Activated CD8-positive, alpha-beta memory T cell treated with anti-CD3 and anti-CD28 coated beads, Interleukin-2, amount 50 U/mL, for 24 hours (primary cell): ENCODE data around the gene SERGEF.

Experiments
- DNase-seq: peaks from one replicate; pipeline ENCODE4 v3.0.0-alpha.2; 2020; ENCODE audit errors: extremely low read depth

SERGEF gene

GRCh38 chr11:17952487-17952886 is 60.4 kb downstream of the SERGEF start:
- DNase-seq = no peak

GRCh38 chr11:17951685-17952388 is 61.0 kb downstream of the SERGEF start:
- no peak for DNase-seq

- no peak for DNase-seq
Observed at GRCh38 chr11:17950644-17951043, 62.2 kb downstream of the SERGEF start.

GRCh38 chr11:17948296-17948695 is 64.6 kb downstream of the SERGEF start:
- DNase-seq = no peak

DNA sequence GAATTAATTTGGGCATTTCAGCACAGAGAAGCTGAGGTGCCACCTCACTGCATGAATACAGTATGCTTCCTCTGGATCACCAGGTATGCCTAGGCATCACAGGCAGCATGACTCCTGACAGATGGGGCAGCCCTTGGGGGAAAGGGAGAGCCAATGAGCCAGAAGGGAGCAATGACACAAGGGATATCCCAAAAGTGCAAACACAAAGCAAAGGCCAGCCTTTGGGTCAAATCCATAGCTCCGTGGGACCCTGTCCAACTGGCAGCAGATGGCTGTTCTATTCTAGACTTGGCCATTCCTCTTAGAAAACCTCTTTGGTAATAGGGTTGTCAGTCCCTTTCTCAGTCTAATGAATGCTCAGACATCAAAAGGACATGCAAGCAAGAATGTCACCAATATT is 73.3 kb downstream of the SERGEF start:
- DNase-seq = no peak

GRCh38 chr11:17936790-17937189 is 76.1 kb downstream of the SERGEF start:
- DNase-seq = no peak

DNA sequence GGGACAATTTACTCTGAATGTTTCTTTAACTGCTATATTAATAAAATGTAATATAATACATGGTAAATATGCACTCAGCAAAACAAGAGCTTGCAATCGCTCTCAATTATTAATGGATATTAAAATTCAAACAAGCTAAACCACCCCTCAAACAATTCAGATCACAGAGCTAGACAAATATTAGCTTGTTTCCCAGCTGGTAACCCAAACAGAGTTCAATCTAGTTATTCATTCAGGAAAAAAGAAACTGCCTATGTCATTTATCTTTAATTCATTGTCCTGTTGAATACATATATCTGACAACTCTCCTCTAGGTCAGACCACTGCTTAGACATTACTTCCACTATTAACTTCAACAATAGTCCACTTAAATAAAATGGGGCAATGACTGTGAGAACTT is 78.7 kb downstream of the SERGEF start:
- no peak for DNase-seq

- no peak for DNase-seq
Observed at GRCh38 chr11:17933708-17934107, 79.1 kb downstream of the SERGEF start.

DNA sequence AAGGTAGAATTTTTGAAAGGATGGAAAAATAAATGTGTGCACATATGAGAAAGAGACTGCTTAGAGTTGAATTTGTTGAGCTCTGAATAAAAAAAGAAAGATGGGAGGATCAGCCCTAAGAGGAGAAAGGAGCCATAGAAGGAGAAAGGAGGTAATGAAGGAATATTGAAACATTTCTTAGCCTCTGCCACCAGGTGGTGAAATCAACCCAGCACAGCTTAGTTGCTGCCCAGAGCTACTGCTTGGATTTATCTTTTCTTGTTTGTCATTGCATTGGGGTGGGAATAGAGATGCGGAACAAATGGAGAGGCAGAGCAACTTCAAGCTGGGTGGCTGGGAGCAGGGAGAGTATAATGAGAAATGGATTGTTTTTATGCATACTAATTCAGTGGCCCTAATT is 80.4 kb downstream of the SERGEF start:
- DNase-seq = no peak

DNA sequence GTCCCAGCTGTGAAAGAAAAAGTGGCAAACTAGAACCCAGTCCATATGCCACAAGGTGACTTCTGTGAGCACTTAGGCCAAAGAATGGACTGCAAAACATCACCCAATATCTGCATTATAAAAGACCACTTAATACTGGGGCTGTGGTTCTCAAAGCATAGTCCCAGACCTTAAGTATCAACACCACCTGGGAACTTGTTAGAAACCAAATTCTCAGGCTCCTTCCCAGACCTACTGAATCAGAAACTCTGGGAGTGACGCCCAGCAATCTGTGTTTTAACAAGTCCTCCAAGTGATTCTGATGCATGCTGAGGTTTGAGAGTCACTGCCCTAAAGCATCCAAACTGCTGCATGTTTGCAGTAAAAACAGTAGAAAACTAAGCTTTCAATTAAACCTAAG is 81.3 kb downstream of the SERGEF start:
- DNase-seq = no peak

DNA sequence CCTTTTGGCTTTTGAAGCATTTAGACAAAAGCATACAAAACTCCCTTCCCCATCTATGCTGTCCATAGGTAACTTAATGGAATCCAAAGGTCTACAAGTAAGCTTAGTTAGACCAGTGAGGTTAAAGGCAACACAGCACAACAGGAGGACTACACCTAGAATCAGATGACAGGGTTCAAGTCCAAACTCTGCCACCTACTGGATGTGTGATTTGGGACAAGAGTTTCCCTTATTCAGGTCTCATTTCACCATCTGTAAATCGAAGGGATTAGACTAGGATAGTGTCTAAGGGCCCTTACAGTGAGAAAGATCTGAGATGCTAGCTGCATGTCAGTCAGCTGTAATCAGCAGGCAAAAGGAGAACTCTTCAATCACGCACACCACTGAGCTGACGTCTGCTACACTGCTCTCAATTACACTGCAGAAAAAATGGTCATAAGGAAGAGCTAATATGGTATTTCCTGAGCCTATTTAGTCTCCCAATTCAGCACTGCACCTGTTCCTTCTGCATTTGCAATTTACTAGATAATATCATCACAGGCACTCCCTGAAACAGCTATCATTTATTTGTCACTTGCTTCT is 82.2 kb downstream of the SERGEF start:
- DNase-seq = no peak

GRCh38 chr11:17929171-17929570 is 83.7 kb downstream of the SERGEF start:
- no peak for DNase-seq

DNA sequence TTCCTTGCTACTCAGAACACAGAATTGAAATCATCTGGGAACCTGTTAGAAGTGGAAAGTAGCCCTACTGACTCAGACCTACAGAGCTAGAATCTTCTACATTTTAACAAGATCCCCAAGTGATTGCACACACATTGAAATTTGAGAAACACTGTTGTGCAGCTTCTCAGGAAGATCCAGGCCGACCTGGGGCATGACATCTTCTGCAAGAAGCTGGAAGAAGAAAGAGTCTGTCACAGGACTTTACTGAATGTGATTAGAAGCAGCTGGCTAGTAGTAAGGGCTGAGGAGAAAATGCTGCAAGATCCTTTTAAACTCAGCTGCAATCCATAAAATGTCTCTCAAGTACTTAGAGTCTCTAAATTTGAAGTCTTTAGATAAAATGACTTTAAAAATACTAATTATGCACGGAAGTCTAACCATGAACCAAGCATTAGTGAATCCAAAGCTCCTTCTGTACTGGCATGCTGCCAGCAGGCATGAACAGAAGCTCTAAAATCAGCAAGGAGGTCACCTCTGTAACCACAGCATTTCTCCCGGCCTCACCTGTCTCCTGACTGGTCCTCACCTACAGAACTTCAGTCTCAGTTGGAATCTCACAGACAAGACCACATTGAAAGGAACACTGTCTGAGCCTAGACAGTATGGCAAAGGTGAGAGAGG is 85.0 kb downstream of the SERGEF start:
- no peak for DNase-seq

GRCh38 chr11:17927041-17927440 is 85.8 kb downstream of the SERGEF start:
- DNase-seq = no peak

DNA sequence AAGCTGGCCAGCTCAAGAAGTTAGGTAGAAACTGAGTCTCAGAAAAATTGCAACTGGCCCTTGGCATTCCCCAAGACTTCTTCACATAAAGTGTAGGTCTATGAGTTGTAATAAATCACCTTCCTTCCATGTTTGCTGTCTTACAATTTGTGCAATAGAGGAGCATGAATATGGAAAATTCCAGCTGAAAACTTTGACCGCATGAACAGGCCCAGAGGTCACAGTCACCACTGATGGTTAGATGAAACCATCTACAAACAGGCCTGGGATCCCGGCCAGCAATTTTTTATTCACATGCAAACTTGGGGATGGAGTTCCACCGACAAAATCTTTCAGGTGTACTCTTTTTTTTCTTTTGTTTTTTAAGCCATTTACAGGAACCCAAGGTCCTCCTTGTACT is 88.1 kb downstream of the SERGEF start:
- DNase-seq = no peak

DNA sequence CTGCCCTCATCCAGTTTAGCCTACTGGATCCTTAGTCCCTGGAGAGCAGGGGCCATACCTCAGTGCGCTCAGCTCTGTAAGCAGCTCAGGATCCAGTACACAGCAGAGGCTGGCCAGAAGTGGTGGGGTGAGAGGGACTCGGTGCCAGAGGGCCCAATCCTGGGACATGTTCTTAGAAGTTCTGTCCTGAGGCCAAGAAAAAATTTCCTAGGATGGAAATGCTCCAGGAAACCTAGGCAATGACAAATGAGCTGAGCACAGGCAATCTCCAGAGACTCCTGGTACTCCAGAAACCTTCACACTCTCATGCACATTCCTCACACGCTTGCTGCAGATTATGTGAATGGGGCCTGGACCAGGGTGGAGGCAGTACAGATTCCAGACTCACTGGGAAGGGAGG is 89.6 kb downstream of the SERGEF start:
- no peak for DNase-seq

DNA sequence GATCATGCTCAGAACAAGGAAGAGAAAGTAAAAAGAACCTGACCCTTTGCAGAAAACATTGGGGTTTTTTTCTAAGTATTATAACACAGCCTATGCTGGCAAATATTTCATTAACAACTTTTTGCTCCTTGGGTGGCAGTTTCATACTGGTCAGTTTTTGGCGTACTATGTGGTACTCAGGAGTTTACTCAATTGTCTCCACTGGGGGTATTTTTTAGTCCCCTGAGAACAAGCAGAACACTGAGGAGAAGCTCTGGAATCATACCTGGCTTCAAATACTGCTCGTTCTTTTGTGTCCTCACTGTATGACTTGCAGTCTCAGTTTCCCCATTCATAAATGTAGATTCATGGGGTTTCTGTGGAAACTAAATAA is 90.4 kb downstream of the SERGEF start:
- DNase-seq = no peak

GRCh38 chr11:17921659-17922415 is 91.0 kb downstream of the SERGEF start:
- DNase-seq = no peak

DNA sequence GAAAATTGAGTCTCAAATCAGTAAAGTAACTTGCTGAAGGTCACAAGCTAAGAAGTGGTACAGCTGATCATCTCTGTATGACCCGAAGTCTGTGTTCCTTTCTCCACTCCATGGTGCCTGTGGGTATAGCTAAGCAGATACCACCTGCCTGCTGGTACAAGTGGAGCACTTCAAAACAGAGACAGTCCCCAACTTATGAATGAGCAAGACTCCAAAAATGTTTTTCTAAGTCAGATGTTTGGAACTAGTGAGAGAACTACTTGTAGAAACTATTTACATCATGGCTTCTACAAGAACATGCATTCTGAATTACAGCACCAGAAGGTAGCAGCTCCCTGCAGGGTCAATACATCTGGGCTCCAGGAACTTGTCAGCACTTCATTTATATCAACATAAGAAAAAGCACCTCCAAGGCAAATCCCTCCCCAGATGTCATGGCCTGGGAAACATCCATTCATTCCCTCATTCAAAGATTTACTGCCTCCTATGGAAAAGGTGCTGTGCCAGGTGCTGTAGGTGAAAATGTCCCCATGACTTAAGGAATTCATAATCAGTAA is 94.7 kb downstream of the SERGEF start:
- no peak for DNase-seq

DNA sequence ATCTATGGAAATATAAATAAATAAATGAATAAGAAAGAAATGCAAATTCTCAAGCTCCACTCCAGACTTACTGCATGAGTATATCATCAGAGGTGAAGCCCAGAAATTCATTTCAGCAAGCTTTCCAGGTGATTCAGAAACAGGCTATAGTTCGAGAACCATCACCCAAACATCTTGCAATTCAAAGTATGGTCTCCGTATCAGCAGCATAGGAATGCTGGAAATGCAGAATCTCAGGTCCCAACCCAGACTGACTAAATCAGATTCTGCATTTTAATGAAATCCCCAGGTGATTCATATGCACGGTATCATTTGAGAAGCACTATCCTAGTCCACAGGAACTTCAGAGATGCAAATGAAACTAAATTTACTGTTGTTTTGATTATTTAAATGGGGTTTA is 95.3 kb downstream of the SERGEF start:
- no peak for DNase-seq

- DNase-seq = no peak
Observed at GRCh38 chr11:17915500-17916143, 97.2 kb downstream of the SERGEF start.

GRCh38 chr11:17914957-17915356 is 97.9 kb downstream of the SERGEF start:
- no peak for DNase-seq
